Natural killer cell (primary cell): ENCODE measurements around the gene AKIP1. TPM values are rescaled to one million over a fixed set of nuclear protein-coding genes. Genes with fewer than 3 reads are reported as not detected.

Experiments used
- ATAC-seq, 3 donors: fragments of 150-1000 bp in 2 of 3; fragments of 200-7000 bp in 1 of 3; cut with Tn5 transposase; 1 replicate in 1 of 3; 2 replicates in 2 of 3; pipeline ENCODE4 v1.10.0; 2021; ENCODE audit warnings: mild to moderate bottlenecking in 2 of 3, moderate library complexity in 2 of 3
- DNase-seq, 2 donors: peaks; one replicate each; pipeline versions ENCODE4 v3.0.0 to v3.0.0-alpha.2; 2013 to 2021; ENCODE audit warnings: mixed read lengths in 1 of 2
- H3K27ac ChIP-seq: one replicate; pipeline ENCODE4 v1.5.1; 2013; ENCODE audit warnings: mild to moderate bottlenecking, low read length
- H3K27me3 ChIP-seq: one replicate; pipeline ENCODE4 v1.6.1; 2013; ENCODE audit warnings: low read length; ENCODE audit not compliant: control insufficient read depth, insufficient read depth
- H3K36me3 ChIP-seq: one replicate; pipeline ENCODE4 v1.6.1; 2013; ENCODE audit warnings: low read length; ENCODE audit not compliant: control insufficient read depth, insufficient read depth
- H3K4me1 ChIP-seq: one replicate; pipeline ENCODE4 v1.6.1; 2013; ENCODE audit warnings: low read length; ENCODE audit not compliant: control insufficient read depth, insufficient read depth
- H3K4me3 ChIP-seq: one replicate; pipeline ENCODE4 v1.5.1; 2013; ENCODE audit warnings: low read length
- H3K9me3 ChIP-seq: one replicate; pipeline ENCODE4 v1.6.1; 2013; ENCODE audit warnings: low read length; ENCODE audit not compliant: control insufficient read depth, insufficient read depth
- H3K27ac Mint-ChIP-seq, 2 donors: one replicate each; pipeline ENCODE4 v1.8.0; 2022; ENCODE audit warnings: mild to moderate bottlenecking in 2 of 2, mixed read lengths in 2 of 2, moderate library complexity in 1 of 2
- H3K27me3 Mint-ChIP-seq, 2 donors: one replicate each; pipeline ENCODE4 v1.8.0; 2022; ENCODE audit warnings: low read depth in 2 of 2, mixed read lengths in 2 of 2
- H3K36me3 Mint-ChIP-seq: one replicate; pipeline ENCODE4 v1.8.0; 2022; ENCODE audit warnings: mixed read lengths
- H3K4me1 Mint-ChIP-seq, 2 donors: one replicate each; pipeline ENCODE4 v1.8.0; 2022; ENCODE audit warnings: mixed read lengths in 2 of 2
- H3K4me3 Mint-ChIP-seq: one replicate; pipeline ENCODE4 v1.8.0; 2022; ENCODE audit warnings: mild to moderate bottlenecking, moderate library complexity, mixed read lengths
- H3K9me3 Mint-ChIP-seq, 2 donors: one replicate each; pipeline ENCODE4 v1.8.0; 2022; ENCODE audit warnings: mixed read lengths in 2 of 2
- CTCF ChIP-seq: fragments of 200-600 bp; IDR thresholded peaks from one replicate; pipeline ENCODE4 v1.8.0; 2022; ENCODE audit warnings: antibody characterized with exemption
- WGBS: methylation state at CpG from one replicate; pipeline ENCODE4 v1.1.7; 2013; ENCODE audit warnings: missing lambda C conversion rate; ENCODE audit not compliant: insufficient coverage; 5-methylcytosine and 5-hydroxymethylcytosine counted together
- intact Hi-C: fragments of 100-400 bp; cut with micrococcal nuclease; formaldehyde crosslinking; loops from one replicate; pipeline ENCODE4 v1.14.2; 2022
- total RNA-seq, 4 donors: library from RNA; stranded (reverse); fragments of 120-200 nt in 1 of 4; gene quantifications; one replicate each; pipeline versions ENCODE4 v1.2.3 to v1.2.4, GENCODE V29; 2013 to 2022

The AKIP1 gene
- total RNA-seq, 3 donors from 2014 or later (not counting 1 experiment from before 2014, with no cell fraction given), result 4.0 to 7.0 (median 4.0) TPM

GRCh38 chr11:8961401-8961800 is 50.4 kb downstream of the AKIP1 start:
- ATAC-seq (no peak), DNase-seq (no peak)
- H3K27me3 ChIP-seq, result no peaks in the 10 kb centered on the region
- H3K27ac Mint-ChIP-seq, result peak overlapping the region; percentile 82 to 91
- H3K36me3 ChIP-seq, result peaks cover 2% of the 10 kb centered on the region
- WGBS, result 89% methylated on average over 2 of the region's 2 CpGs
- no peaks in the 10 kb centered on the region for H3K36me3 Mint-ChIP-seq
- H3K4me3 Mint-ChIP-seq, result no peak overlapping the region
- H3K9me3 ChIP-seq, result no peaks in the 10 kb centered on the region
- no peak for TF ChIP-seq CTCF
- no peak overlapping the region for H3K27ac ChIP-seq
- intact Hi-C loops, result no loop called here
- no peak overlapping the region for H3K4me3 ChIP-seq
- peaks cover 19% of the 10 kb centered on the region for H3K4me1 ChIP-seq
- H3K4me1 Mint-ChIP-seq, result peaks cover 38 to 42% of the 10 kb centered on the region in 2 donors
- H3K9me3 Mint-ChIP-seq, result no peaks in the 10 kb centered on the region
- no peaks in the 10 kb centered on the region for H3K27me3 Mint-ChIP-seq

GRCh38 chr11:8962841-8963240 is 51.9 kb downstream of the AKIP1 start:
- DNase-seq, result peak in 1 of 2 donors; percentile 6
- Mint-ChIP-seq H3K36me3 (no peaks in the 10 kb centered on the region), H3K4me1 (peaks cover 29 to 31% of the 10 kb centered on the region in 2 donors), H3K27me3 (no peaks in the 10 kb centered on the region), H3K9me3 (no peaks in the 10 kb centered on the region), H3K4me3 (peak overlapping the region; percentile 95), H3K27ac (peak overlapping the region; percentile 91 to 96)
- Histone ChIP-seq H3K27ac (no peak overlapping the region), H3K9me3 (no peaks in the 10 kb centered on the region), H3K4me1 (peaks cover 19% of the 10 kb centered on the region), H3K36me3 (no peaks in the 10 kb centered on the region), H3K4me3 (no peak overlapping the region), H3K27me3 (no peaks in the 10 kb centered on the region)
- intact Hi-C loops, result no loop called here
- WGBS, result no CpG with 5 or more reads among the region's 2 CpGs
- TF ChIP-seq CTCF, result no peak
- ATAC-seq, result no peak

- Histone ChIP-seq H3K4me1 (peaks cover 19% of the 10 kb centered on the region), H3K27me3 (no peaks in the 10 kb centered on the region), H3K27ac (peak overlapping the region; percentile 98), H3K36me3 (no peaks in the 10 kb centered on the region), H3K9me3 (no peaks in the 10 kb centered on the region), H3K4me3 (peak overlapping the region; percentile 97)
- Mint-ChIP-seq H3K4me3 (peak overlapping the region; percentile 95), H3K36me3 (no peaks in the 10 kb centered on the region), H3K27me3 (no peaks in the 10 kb centered on the region), H3K4me1 (peaks cover 29 to 31% of the 10 kb centered on the region in 2 donors), H3K9me3 (no peaks in the 10 kb centered on the region), H3K27ac (peak overlapping the region; percentile 91 to 96)
- intact Hi-C loops, result loop anchor here (1.0 to 2.0 kb wide), 2 partner anchors 39 to 281 kb away; partner anchors contain the start of genes RPL27A and TRIM66
- no peak for TF ChIP-seq CTCF
- DNase-seq, result peak; percentile 17 to 87
- WGBS, result 1% methylated on average over 39 of the region's 39 CpGs
- peak; percentile 67 to 79 (median 72) for ATAC-seq
Measured at GRCh38 chr11:8963569-8964323, 52.8 kb downstream of the AKIP1 start.
